SK-N-SH treated with all-trans-retinoic acid at 6 μM for 48 hours (cell line): ENCODE results near the gene PNMA8A.
A peak's percentile ranks its signal among the peaks of the same experiment; 100 is the strongest.

Experiments used
- ATAC-seq: fragments of 200-7000 bp; cut with Tn5 transposase; 3 replicates; pipeline ENCODE4 v1.9.1; 2020; ENCODE audit warnings: mild to moderate bottlenecking, moderate library complexity
- ARNTL ChIP-seq: fragments of 450-650 bp; formaldehyde crosslinking; IDR thresholded peaks from 2 replicates; pipeline ENCODE4 v1.5.0; 2020; ENCODE audit warnings: low read depth, mild to moderate bottlenecking, moderate library complexity, borderline replicate concordance
- BACH2 ChIP-seq: fragments of 250-450 bp; sonication (Bioruptor Pico); IDR thresholded peaks from 2 replicates; pipeline ENCODE4 v1.9.0; 2021; ENCODE audit warnings: mild to moderate bottlenecking, borderline replicate concordance
- CREB5 ChIP-seq: fragments of 250-450 bp; sonication (Bioruptor Pico); IDR thresholded peaks from 2 replicates; pipeline ENCODE4 v1.5.1; 2020; ENCODE audit warnings: low read depth, mild to moderate bottlenecking, moderate library complexity
- CSDC2 ChIP-seq: fragments of 250-450 bp; sonication (Bioruptor Pico); IDR thresholded peaks from 2 replicates; pipeline ENCODE4 v1.5.0; 2020; ENCODE audit warnings: mild to moderate bottlenecking, moderate library complexity
- CSRNP3 ChIP-seq: fragments of 250-450 bp; sonication (Bioruptor Pico); IDR thresholded peaks from 2 replicates; pipeline ENCODE4 v1.5.1; 2021; ENCODE audit warnings: mild to moderate bottlenecking, moderate library complexity
- ESRRG ChIP-seq: fragments of 250-450 bp; sonication (Bioruptor Pico); IDR thresholded peaks from 2 replicates; pipeline ENCODE4 v1.6.1; 2021; ENCODE audit warnings: mild to moderate bottlenecking
- GLIS3 ChIP-seq: fragments of 250-450 bp; sonication (Bioruptor Pico); IDR thresholded peaks from 2 replicates; pipeline ENCODE4 v1.5.0; 2020; ENCODE audit warnings: mild to moderate bottlenecking, moderate library complexity
- ISL1 ChIP-seq: fragments of 250-450 bp; sonication (Bioruptor Pico); IDR thresholded peaks from 2 replicates; pipeline ENCODE4 v2.1.2; 2022; ENCODE audit warnings: mild to moderate bottlenecking, moderate library complexity
- OSR1 ChIP-seq: fragments of 250-450 bp; sonication (Bioruptor Pico); IDR thresholded peaks from 2 replicates; pipeline ENCODE4 v1.8.0; 2022; ENCODE audit warnings: moderate library complexity, mild to moderate bottlenecking, inconsistent platforms
- PATZ1 ChIP-seq: fragments of 250-450 bp; sonication (Bioruptor Pico); IDR thresholded peaks from 2 replicates; pipeline ENCODE4 v1.8.0; 2020; ENCODE audit warnings: mild to moderate bottlenecking, moderate library complexity, borderline replicate concordance
- POU6F1 ChIP-seq: fragments of 250-450 bp; sonication (Bioruptor Pico); IDR thresholded peaks from 2 replicates; pipeline ENCODE4 v1.8.0; 2021; ENCODE audit warnings: low read depth, mild to moderate bottlenecking, moderate library complexity, borderline replicate concordance
- PPARA ChIP-seq: fragments of 250-450 bp; sonication (Bioruptor Pico); IDR thresholded peaks from 2 replicates; pipeline ENCODE4 v1.5.0; 2020; ENCODE audit warnings: mild to moderate bottlenecking, borderline replicate concordance
- RARB ChIP-seq: fragments of 250-450 bp; sonication (Bioruptor Pico); IDR thresholded peaks from 2 replicates; pipeline ENCODE4 v1.8.0; 2021; ENCODE audit warnings: mild to moderate bottlenecking, moderate library complexity
- SNAI2 ChIP-seq: fragments of 250-450 bp; sonication (Bioruptor Pico); IDR thresholded peaks from 2 replicates; pipeline ENCODE4 v1.5.0; 2020; ENCODE audit warnings: mild to moderate bottlenecking, moderate library complexity
- TCF4 ChIP-seq: fragments of 250-450 bp; sonication (Bioruptor Pico); IDR thresholded peaks from 2 replicates; pipeline ENCODE4 v1.8.0; 2021; ENCODE audit warnings: mild to moderate bottlenecking, moderate library complexity, borderline replicate concordance
- TOX ChIP-seq: fragments of 250-450 bp; sonication (Bioruptor Pico); IDR thresholded peaks from 2 replicates; pipeline ENCODE4 v1.8.0; 2021; ENCODE audit warnings: mild to moderate bottlenecking, moderate library complexity, borderline replicate concordance
- TSHZ2 ChIP-seq: fragments of 250-450 bp; sonication (Bioruptor Pico); IDR thresholded peaks from 2 replicates; pipeline ENCODE4 v1.5.0; 2020; ENCODE audit warnings: mild to moderate bottlenecking, moderate library complexity
- ZC3H10 ChIP-seq: fragments of 250-450 bp; sonication (Bioruptor Pico); IDR thresholded peaks from 2 replicates; pipeline ENCODE4 v1.5.1; 2021; ENCODE audit warnings: mild to moderate bottlenecking, moderate library complexity
- ZFP30 ChIP-seq: fragments of 450-650 bp; formaldehyde crosslinking; IDR thresholded peaks from 2 replicates; pipeline ENCODE4 v1.5.0; 2022; ENCODE audit warnings: mild to moderate bottlenecking, moderate library complexity
- ZNF565 ChIP-seq: fragments of 450-650 bp; formaldehyde crosslinking; conservative IDR thresholded peaks from 2 replicates; pipeline ENCODE4 v1.5.0; 2020; ENCODE audit warnings: low read depth, mild to moderate bottlenecking, moderate library complexity
- ZNF70 ChIP-seq: fragments of 450-650 bp; formaldehyde crosslinking; IDR thresholded peaks from 2 replicates; pipeline ENCODE4 v1.5.0; 2020; ENCODE audit warnings: mild to moderate bottlenecking, moderate library complexity
- ZNF8 ChIP-seq: fragments of 450-650 bp; formaldehyde crosslinking; IDR thresholded peaks from 2 replicates; pipeline ENCODE4 v1.5.0; 2020; ENCODE audit warnings: mild to moderate bottlenecking, moderate library complexity

The PNMA8A gene

GRCh38 chr19:46469541-46470185, 1.7 kb downstream of the PNMA8A start:
- no peak for ATAC-seq
- no peak for TF ChIP-seq PPARA (CRISPR knock-in tag)

GRCh38 chr19:46466536-46467196, 4.7 kb downstream of the PNMA8A start:
- no peak for TF ChIP-seq CREB5 (CRISPR knock-in tag)
- ATAC-seq, result peak; percentile 43

- TF ChIP-seq ZC3H10 (CRISPR knock-in tag) (no peak), OSR1 (CRISPR knock-in tag) (no peak), BACH2 (CRISPR knock-in tag) (no peak), ARNTL (no peak), ZNF8 (CRISPR knock-in tag) (no peak), TCF4 (CRISPR knock-in tag) (no peak), TSHZ2 (CRISPR knock-in tag) (no peak), ZNF565 (no peak), SNAI2 (CRISPR knock-in tag) (no peak), TOX (CRISPR knock-in tag) (no peak), PPARA (CRISPR knock-in tag) (no peak), ZNF70 (CRISPR knock-in tag) (no peak), RARB (CRISPR knock-in tag) (no peak), ZFP30 (CRISPR knock-in tag) (no peak), ESRRG (CRISPR knock-in tag) (no peak), CSRNP3 (CRISPR knock-in tag) (no peak), CSDC2 (CRISPR knock-in tag) (no peak), PATZ1 (CRISPR knock-in tag) (no peak), ISL1 (CRISPR knock-in tag) (no peak), GLIS3 (no peak)
Measured at GRCh38 chr19:46463516-46463915, 7.8 kb downstream of the PNMA8A start.

GRCh38 chr19:46461537-46461936, 9.8 kb downstream of the PNMA8A start:
- no peak for ATAC-seq
- TF ChIP-seq PPARA (CRISPR knock-in tag) (no peak), ZNF70 (CRISPR knock-in tag) (no peak), BACH2 (CRISPR knock-in tag) (no peak), CREB5 (CRISPR knock-in tag) (no peak), SNAI2 (CRISPR knock-in tag) (no peak), TOX (CRISPR knock-in tag) (no peak), PATZ1 (CRISPR knock-in tag) (no peak), OSR1 (CRISPR knock-in tag) (no peak), ZNF565 (no peak), ZNF8 (CRISPR knock-in tag) (no peak), ESRRG (CRISPR knock-in tag) (no peak), TCF4 (CRISPR knock-in tag) (no peak), ARNTL (no peak), POU6F1 (CRISPR knock-in tag) (no peak), RARB (CRISPR knock-in tag) (no peak), ZFP30 (CRISPR knock-in tag) (no peak)

More at GRCh38 chr19:46463516-46463915, 7.8 kb downstream of the PNMA8A start:
- ATAC-seq, result no peak
